GM23248 (cell line): ENCODE measurements around the gene TSR2. TPM values are rescaled to one million over a fixed set of nuclear protein-coding genes. Genes with fewer than 3 reads are reported as not detected.

Source experiments
- DNase-seq: peaks from one replicate; pipeline ENCODE4 v3.0.0-alpha.2; 2015
- H2AFZ ChIP-seq: fragments of 200-600 bp; sonication (generic); 2 replicates; pipeline ENCODE4 v1.6.1; 2016; ENCODE audit warnings: antibody characterized with exemption
- H3F3A ChIP-seq: fragments of 200-600 bp; sonication (generic); 2 replicates; pipeline ENCODE4 v1.6.1; 2016; ENCODE audit warnings: mild to moderate bottlenecking, antibody characterized with exemption, mixed run types; ENCODE audit not compliant: insufficient read depth
- H3K27ac ChIP-seq: fragments of 200-600 bp; sonication (generic); 2 replicates; pipeline ENCODE4 v1.5.1; 2016; ENCODE audit warnings: mild to moderate bottlenecking
- H3K27me3 ChIP-seq: fragments of 200-600 bp; sonication (generic); replicated peaks from 2 replicates; pipeline ENCODE4 v1.6.1; 2016; ENCODE audit warnings: mild to moderate bottlenecking; ENCODE audit not compliant: insufficient read depth
- H3K36me3 ChIP-seq: fragments of 200-600 bp; sonication (generic); 2 replicates; pipeline ENCODE4 v1.6.1; 2016; ENCODE audit warnings: low read depth, mild to moderate bottlenecking
- H3K4me1 ChIP-seq: fragments of 200-600 bp; sonication (generic); 2 replicates; pipeline ENCODE4 v1.6.1; 2016; ENCODE audit warnings: mild to moderate bottlenecking; ENCODE audit not compliant: insufficient read depth
- H3K4me2 ChIP-seq: fragments of 200-600 bp; sonication (generic); one replicate; pipeline ENCODE4 v1.6.1; 2016; ENCODE audit warnings: mild to moderate bottlenecking; ENCODE audit not compliant: unreplicated experiment
- H3K4me3 ChIP-seq: fragments of 200-600 bp; sonication (generic); 2 replicates; pipeline ENCODE4 v1.5.1; 2016; ENCODE audit warnings: mild to moderate bottlenecking
- H3K79me2 ChIP-seq: fragments of 200-600 bp; sonication (generic); 2 replicates; pipeline ENCODE4 v1.6.1; 2016; ENCODE audit warnings: mild to moderate bottlenecking; ENCODE audit not compliant: insufficient read depth
- H3K9ac ChIP-seq: fragments of 200-600 bp; sonication (generic); 2 replicates; pipeline ENCODE4 v1.6.1; 2016; ENCODE audit warnings: mild to moderate bottlenecking
- H3K9me2 ChIP-seq: fragments of 200-600 bp; sonication (generic); 2 replicates; pipeline ENCODE4 v1.6.1; 2016; ENCODE audit warnings: mixed run types, mild to moderate bottlenecking, moderate library complexity; ENCODE audit not compliant: insufficient read depth
- H3K9me3 ChIP-seq: fragments of 200-600 bp; sonication (generic); one replicate; pipeline ENCODE4 v1.6.1; 2017; ENCODE audit warnings: low read depth
- H4K20me1 ChIP-seq: fragments of 200-600 bp; sonication (generic); 2 replicates; pipeline ENCODE4 v1.6.0; 2016; ENCODE audit not compliant: insufficient read depth
- EZH2 ChIP-seq: fragments of 200-600 bp; sonication (generic); IDR thresholded peaks from 2 replicates; pipeline ENCODE4 v1.6.1; 2018; ENCODE audit warnings: antibody characterized with exemption, mild to moderate bottlenecking; ENCODE audit not compliant: insufficient read depth, poor library complexity, severe bottlenecking
- EZH2phosphoT487 ChIP-seq: fragments of 200-600 bp; sonication (generic); IDR thresholded peaks from 2 replicates; pipeline ENCODE4 v1.6.1; 2018; ENCODE audit warnings: antibody characterized with exemption, moderate library complexity, mild to moderate bottlenecking, low read depth; ENCODE audit not compliant: insufficient read depth
- WGBS, 2 experiments: methylation state at CpG; one replicate each; pipeline ENCODE4 v1.1.6; 2015 to 2017; ENCODE audit warnings: low lambda C conversion rate in 2 of 2, low coverage in 1 of 2; ENCODE audit errors: missing lambda C conversion rate in 2 of 2; 5-methylcytosine and 5-hydroxymethylcytosine counted together
- in situ Hi-C: fragments of 300-500 bp; cut with MboI; formaldehyde crosslinking; loops from 2 replicates; pipeline ENCODE4 v1.15.0; 2020
- polyA plus RNA-seq: library from polyadenylated mRNA; unstranded; fragments of >200 nt; fragmentation: Nextera tagmentation; extraction: Ambion mirVana; gene quantifications from 2 replicates; pipeline ENCODE4 v1.2.1, GENCODE V29; 2016
- total RNA-seq: library from RNA; depleted of rRNA; stranded (reverse); fragments of >200 nt; shearing (Covaris generic); gene quantifications from 2 replicates; pipeline ENCODE4 v1.2.3, GENCODE V29; 2014

Gene TSR2
- total and polyA plus RNA-seq, 2 experiments from 2014 or later: 19.6 to 42.4 TPM

DNA sequence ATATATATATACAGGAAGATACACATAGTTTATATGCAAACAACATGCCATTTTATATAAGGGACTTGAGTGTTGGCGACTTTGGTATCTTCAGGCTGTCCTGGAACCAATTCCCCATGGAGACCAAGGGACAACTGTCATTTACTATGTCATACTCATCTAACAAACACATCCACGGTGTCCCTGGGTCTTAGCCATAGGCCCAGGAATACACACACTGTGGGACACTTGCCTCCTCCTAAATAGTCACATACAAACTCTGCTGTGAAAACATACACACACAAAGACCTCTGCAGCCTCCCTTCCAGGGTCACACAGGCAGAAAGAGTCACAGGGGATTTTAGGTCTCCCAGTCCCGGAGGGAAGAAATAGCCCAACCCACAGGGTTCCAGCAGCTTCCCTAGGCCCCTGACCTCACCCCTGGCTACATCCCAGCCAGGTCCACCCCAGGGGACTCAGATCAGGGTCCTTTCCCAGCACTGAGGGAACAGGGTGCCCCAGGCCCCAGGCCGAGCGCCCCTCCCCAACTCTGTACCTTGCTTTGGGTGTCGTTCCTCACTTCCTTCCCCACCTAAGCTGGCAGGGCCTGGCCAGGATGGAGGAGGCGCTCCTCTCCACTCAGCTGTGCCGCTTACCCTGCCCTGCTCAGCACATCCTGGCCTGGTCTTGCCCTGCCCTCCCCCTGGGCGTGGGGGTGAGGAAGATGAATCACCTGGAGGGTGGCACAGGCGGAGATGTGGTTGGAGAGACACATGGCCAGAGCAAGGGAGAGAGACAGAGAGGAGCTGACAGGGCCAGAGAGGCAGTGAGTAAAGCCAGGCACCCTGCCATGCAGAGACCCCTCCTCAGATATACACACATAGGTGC lies 34.0 kb downstream of the TSR2 start:
- in situ Hi-C loops: no loop called here
- WGBS, 2 experiments: 77 to 92% methylated on average over 6 to 8 of the region's 10 CpGs
- TF ChIP-seq EZH2 (no peak), EZH2phosphoT487 (no peak)

GRCh38 chrX:54479136-54480111 lies 39.2 kb downstream of the TSR2 start:
- H3K27me3 ChIP-seq: no peaks in the 10 kb centered on the region
- in situ Hi-C loops: no loop called here
- DNase-seq: no peak
- no peaks in the 10 kb centered on the region for H3K9me2 ChIP-seq
- H3K27ac ChIP-seq: no peak overlapping the region
- no peaks in the 10 kb centered on the region for H3F3A ChIP-seq
- no peak for TF ChIP-seq EZH2
- no peak for TF ChIP-seq EZH2phosphoT487
- H3K4me1 ChIP-seq: peaks cover 23% of the 10 kb centered on the region
- no peaks in the 10 kb centered on the region for H3K36me3 ChIP-seq
- H3K9me3 ChIP-seq: no peaks in the 10 kb centered on the region
- no peak overlapping the region for H3K9ac ChIP-seq
- 54 to 56% methylated on average over 8 to 9 of the region's 9 CpGs for WGBS, 2 experiments
- H3K4me2 ChIP-seq: no peak overlapping the region
- H4K20me1 ChIP-seq: no peaks in the 10 kb centered on the region
- H3K4me3 ChIP-seq: no peak overlapping the region
- H3K79me2 ChIP-seq: peaks cover 70% of the 10 kb centered on the region
- H2AFZ ChIP-seq: no peak overlapping the region

More for the DNA sequence above, 34.0 kb downstream of the TSR2 start:
- Histone ChIP-seq H3K9me2 (no peaks in the 10 kb centered on the region), H3K27me3 (no peaks in the 10 kb centered on the region), H3K27ac (no peak overlapping the region), H3K36me3 (no peaks in the 10 kb centered on the region), H3K9me3 (no peaks in the 10 kb centered on the region), H4K20me1 (no peaks in the 10 kb centered on the region), H2AFZ (no peak overlapping the region), H3F3A (no peaks in the 10 kb centered on the region), H3K4me2 (no peak overlapping the region), H3K4me1 (no peaks in the 10 kb centered on the region), H3K4me3 (no peak overlapping the region), H3K9ac (no peak overlapping the region), H3K79me2 (peaks cover 47% of the 10 kb centered on the region)
- DNase-seq: peak; percentile 24

DNA sequence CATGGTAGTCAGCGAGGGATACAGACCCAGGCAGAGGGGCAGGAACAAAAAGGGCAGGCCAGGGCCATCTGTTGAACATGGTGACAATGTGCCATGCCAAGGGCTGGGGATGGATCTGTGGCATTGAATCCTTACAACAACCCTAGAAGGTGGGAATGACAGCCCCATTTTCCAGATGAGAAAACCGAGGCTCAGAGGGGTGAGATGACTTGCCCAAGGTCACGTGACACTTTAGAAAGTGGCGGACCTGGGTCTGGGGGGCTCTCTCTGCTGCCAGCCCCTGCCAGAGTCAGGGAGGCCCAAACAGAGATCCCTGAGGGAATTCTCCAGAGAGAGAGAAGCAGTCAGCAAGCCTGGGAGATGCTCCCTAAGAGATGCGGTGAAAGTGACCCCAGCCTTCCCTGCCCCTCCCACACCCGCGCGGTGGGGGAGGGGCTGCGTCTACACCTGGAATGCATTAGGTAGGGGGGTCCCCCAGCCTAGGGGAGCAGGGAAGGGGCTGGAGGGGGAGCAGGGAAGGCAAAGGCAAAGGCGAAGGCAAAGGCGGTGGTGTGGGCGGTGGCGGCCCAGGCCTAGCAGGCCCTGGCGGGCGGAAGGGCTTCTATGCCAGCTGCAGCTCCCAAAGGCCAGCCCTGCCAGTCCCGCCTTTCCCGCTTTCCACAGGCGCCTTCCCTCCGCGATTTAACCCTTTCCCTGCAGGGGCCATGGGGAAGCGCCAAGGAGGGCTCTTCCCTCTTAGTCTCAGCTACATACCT lies 42.8 kb downstream of the TSR2 start:
- Histone ChIP-seq H3F3A (no peaks in the 10 kb centered on the region), H3K79me2 (peaks cover 74% of the 10 kb centered on the region), H4K20me1 (no peaks in the 10 kb centered on the region), H3K36me3 (no peaks in the 10 kb centered on the region), H3K27me3 (no peaks in the 10 kb centered on the region), H2AFZ (peak overlapping the region; percentile 70), H3K9ac (peak overlapping the region; percentile 73), H3K9me3 (no peaks in the 10 kb centered on the region), H3K27ac (peak overlapping the region; percentile 67), H3K4me2 (peak overlapping the region; percentile 57), H3K9me2 (no peaks in the 10 kb centered on the region), H3K4me1 (peaks cover 28% of the 10 kb centered on the region), H3K4me3 (no peak overlapping the region)
- in situ Hi-C loops: no loop called here
- peak; percentile 55 for DNase-seq
- 9 to 13% methylated on average over 8 of the region's 21 CpGs for WGBS, 2 experiments
- TF ChIP-seq EZH2phosphoT487 (no peak), EZH2 (no peak)

DNA sequence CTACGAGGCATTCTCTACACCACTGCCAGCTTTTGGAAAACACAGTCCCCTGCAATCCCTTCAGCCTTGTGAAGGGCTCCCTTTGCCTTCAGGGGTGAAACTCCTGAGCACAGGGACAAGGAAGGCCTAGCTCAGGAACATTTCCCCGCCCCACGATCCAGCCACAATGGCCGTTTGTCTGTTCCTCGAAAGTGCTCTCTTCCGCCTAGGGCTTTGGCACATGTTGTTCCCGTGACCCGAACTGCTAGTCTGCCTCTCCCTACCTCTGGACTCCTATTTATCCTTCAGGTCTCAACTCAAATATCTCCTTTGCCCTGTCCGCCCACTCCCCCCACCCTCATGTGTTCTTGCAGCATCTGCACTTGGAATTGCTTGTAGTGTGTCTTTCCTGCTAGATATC lies 43.7 kb downstream of the TSR2 start:
- H3K27me3 ChIP-seq: no peaks in the 10 kb centered on the region
- H2AFZ ChIP-seq: peak overlapping the region; percentile 33; the same call in 1 of the 2 replicates
- H3K4me3 ChIP-seq: no peak overlapping the region
- no peaks in the 10 kb centered on the region for H4K20me1 ChIP-seq
- TF ChIP-seq EZH2 (no peak), EZH2phosphoT487 (no peak)
- no peaks in the 10 kb centered on the region for H3K36me3 ChIP-seq
- WGBS, 2 experiments: 27 to 51% methylated on average over 4 to 9 of the region's 9 CpGs
- peaks cover 28% of the 10 kb centered on the region for H3K4me1 ChIP-seq
- H3K27ac ChIP-seq: peak overlapping the region; percentile 67; the same call in 1 of the 2 replicates
- in situ Hi-C loops: no loop called here
- no peak overlapping the region for H3K9ac ChIP-seq
- H3K4me2 ChIP-seq: no peak overlapping the region
- H3K9me2 ChIP-seq: no peaks in the 10 kb centered on the region
- no peaks in the 10 kb centered on the region for H3F3A ChIP-seq
- peaks cover 71% of the 10 kb centered on the region for H3K79me2 ChIP-seq
- peak; percentile 5 for DNase-seq
- no peaks in the 10 kb centered on the region for H3K9me3 ChIP-seq
